ENCODE data around the gene MS4A5.
"Not testable (repeated sequence)": the region's sequence is repeated elsewhere in the genome, so short reads cannot be mapped to it uniquely, and the experiment has no call there.

MS4A5 gene

DNA sequence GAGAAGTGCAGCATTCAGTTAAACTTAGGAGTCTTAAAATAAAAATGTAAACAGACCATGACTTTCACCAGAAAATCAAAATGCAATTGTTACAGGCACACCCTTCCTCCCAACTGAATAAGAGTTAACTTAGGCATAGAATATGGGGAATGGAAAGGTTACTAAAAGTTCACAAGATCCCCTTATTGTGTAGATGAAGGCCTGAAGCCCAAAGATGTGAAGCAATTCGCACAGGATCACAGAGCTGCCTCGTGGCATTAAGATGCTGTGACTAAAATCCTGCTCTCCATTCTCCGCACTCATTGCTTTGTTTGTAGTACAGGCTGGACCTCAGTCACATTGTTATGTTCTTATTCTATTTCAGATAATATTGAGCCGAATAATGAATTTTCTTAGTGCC is 4.0 kb downstream of the MS4A5 start:
- H3K9ac ChIP-seq (ENCODE audit: low read length) = no peak overlapping the region
- no peaks in the 10 kb centered on the region for H3K9me3 ChIP-seq (ENCODE audit: insufficient read depth, low read depth, low read length)
- no peak overlapping the region for H2BK12ac ChIP-seq (ENCODE audit: low read length)
- H3K4me1 ChIP-seq (ENCODE audit: control insufficient read depth in 1 of 2, insufficient read depth in 2 of 2, low read length in 2 of 2) = no peaks in the 10 kb centered on the region
- no peak overlapping the region for H2AFZ ChIP-seq (ENCODE audit: insufficient read depth, low read length, poor library complexity)
- no peak overlapping the region for H2BK5ac ChIP-seq (ENCODE audit: low read depth, low read length, poor library complexity)
- no peak overlapping the region for H3K23ac ChIP-seq (ENCODE audit: low read length)
- no peak for DNase-seq
- H4K12ac ChIP-seq (ENCODE audit: low read depth, low read length) = no peak overlapping the region
- H3K4me2 ChIP-seq (ENCODE audit: low read length) = no peak overlapping the region
- H3K14ac ChIP-seq (ENCODE audit: low read length) = no peak overlapping the region
- H3K4ac ChIP-seq (ENCODE audit: low read depth, low read length) = no peak overlapping the region
- no peaks in the 10 kb centered on the region for H3K79me1 ChIP-seq (ENCODE audit: low read length)
- no peak overlapping the region for H4K91ac ChIP-seq (ENCODE audit: low read depth, low read length)
- H2BK120ac ChIP-seq (ENCODE audit: insufficient read depth, low read length, poor library complexity) = no peak overlapping the region
- H3K79me2 ChIP-seq (ENCODE audit: control insufficient read depth, insufficient read depth, low read length, poor library complexity) = no peaks in the 10 kb centered on the region
- no peak overlapping the region for H4K8ac ChIP-seq (ENCODE audit: low read depth, low read length)
- no CpG with 5 or more reads among the region's 4 CpGs for WGBS (ENCODE audit: extremely low coverage, insufficient coverage, insufficient read length)
- no peaks in the 10 kb centered on the region for H3K36me3 ChIP-seq (ENCODE audit: control insufficient read depth in 1 of 2, insufficient read depth in 2 of 2, low read length in 2 of 2)
- H3K27ac ChIP-seq (ENCODE audit: low read depth, low read length) = no peak overlapping the region
- H3K4me3 ChIP-seq (ENCODE audit: low read depth, low read length) = no peak overlapping the region
- no peak overlapping the region for H3K18ac ChIP-seq (ENCODE audit: low read length)
- H3K27me3 ChIP-seq (ENCODE audit: insufficient read depth, low read length) = no peaks in the 10 kb centered on the region
- H2AK5ac ChIP-seq (ENCODE audit: low read length) = no peak overlapping the region

DNA sequence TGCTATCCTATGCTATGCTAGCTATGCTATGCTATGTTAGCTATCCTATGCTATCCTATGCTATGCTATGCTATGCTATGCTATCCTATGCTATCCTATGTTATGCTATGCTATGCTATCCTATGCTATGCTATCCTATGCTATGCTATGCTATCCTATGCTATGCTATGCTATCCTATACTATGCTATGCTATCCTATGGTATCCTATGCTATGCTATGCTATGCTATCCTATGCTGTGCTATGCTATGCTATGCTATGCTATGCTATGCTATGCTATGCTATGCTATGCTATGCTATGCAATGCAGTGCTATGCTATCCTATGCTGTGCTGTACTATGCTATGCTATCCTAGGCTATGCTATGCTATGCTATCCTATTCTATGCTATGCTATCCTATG is 17.7 kb downstream of the MS4A5 start:
- Histone ChIP-seq H3K27me3 (ENCODE audit: insufficient read depth, low read length) (no peaks in the 10 kb centered on the region), H3K4ac (ENCODE audit: low read depth, low read length) (no peak overlapping the region), H2BK5ac (ENCODE audit: low read depth, low read length, poor library complexity) (no peak overlapping the region), H3K79me2 (ENCODE audit: control insufficient read depth, insufficient read depth, low read length, poor library complexity) (no peaks in the 10 kb centered on the region), H3K18ac (ENCODE audit: low read length) (no peak overlapping the region), H4K91ac (ENCODE audit: low read depth, low read length) (no peak overlapping the region), H3K79me1 (ENCODE audit: low read length) (no peaks in the 10 kb centered on the region), H3K4me1 (ENCODE audit: control insufficient read depth in 1 of 2, insufficient read depth in 2 of 2, low read length in 2 of 2) (no peaks in the 10 kb centered on the region), H3K4me3 (ENCODE audit: low read depth, low read length) (no peak overlapping the region), H2BK12ac (ENCODE audit: low read length) (no peak overlapping the region), H3K4me2 (ENCODE audit: low read length) (no peak overlapping the region), H2AK5ac (ENCODE audit: low read length) (no peak overlapping the region), H4K8ac (ENCODE audit: low read depth, low read length) (no peak overlapping the region), H2BK120ac (ENCODE audit: insufficient read depth, low read length, poor library complexity) (no peak overlapping the region), H4K12ac (ENCODE audit: low read depth, low read length) (no peak overlapping the region), H3K27ac (ENCODE audit: low read depth, low read length) (no peak overlapping the region), H2AFZ (ENCODE audit: insufficient read depth, low read length, poor library complexity) (no peak overlapping the region), H3K9me3 (ENCODE audit: insufficient read depth, low read depth, low read length) (no peaks in the 10 kb centered on the region), H3K14ac (ENCODE audit: low read length) (no peak overlapping the region), H3K36me3 (ENCODE audit: control insufficient read depth in 1 of 2, insufficient read depth in 2 of 2, low read length in 2 of 2) (no peaks in the 10 kb centered on the region), H3K23ac (ENCODE audit: low read length) (peak overlapping the region; percentile 98), H3K9ac (ENCODE audit: low read length) (no peak overlapping the region)
- DNase-seq = peak in 1 of 2 donors; percentile 34

DNA sequence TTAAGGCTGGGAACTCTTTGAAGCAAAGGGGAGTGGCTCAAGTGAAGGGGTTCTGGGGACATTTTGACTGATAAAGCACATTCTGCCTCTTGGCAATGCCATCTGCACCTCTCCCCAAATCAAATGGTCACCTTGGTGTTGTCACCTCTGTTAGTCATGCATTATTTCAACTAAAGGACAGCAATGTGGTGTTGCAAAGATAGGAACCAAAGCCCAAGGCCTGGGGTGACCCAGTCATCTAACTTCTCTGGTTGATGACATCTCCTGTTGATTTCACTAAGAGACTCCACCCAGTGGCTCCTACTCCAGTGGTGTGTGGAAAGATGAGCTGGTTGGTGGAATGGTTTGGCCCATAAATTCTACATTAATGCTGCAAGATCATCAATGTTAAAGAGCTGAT is 18.5 kb downstream of the MS4A5 start:
- Histone ChIP-seq H2AK5ac (ENCODE audit: low read length) (no peak overlapping the region), H3K36me3 (ENCODE audit: control insufficient read depth in 1 of 2, insufficient read depth in 2 of 2, low read length in 2 of 2) (no peaks in the 10 kb centered on the region), H3K4me3 (ENCODE audit: low read depth, low read length) (no peak overlapping the region), H2BK5ac (ENCODE audit: low read depth, low read length, poor library complexity) (no peak overlapping the region), H3K4me2 (ENCODE audit: low read length) (no peak overlapping the region), H4K8ac (ENCODE audit: low read depth, low read length) (no peak overlapping the region), H3K4me1 (ENCODE audit: control insufficient read depth in 1 of 2, insufficient read depth in 2 of 2, low read length in 2 of 2) (no peaks in the 10 kb centered on the region), H3K79me1 (ENCODE audit: low read length) (no peaks in the 10 kb centered on the region), H3K9ac (ENCODE audit: low read length) (no peak overlapping the region), H3K9me3 (ENCODE audit: insufficient read depth, low read depth, low read length) (no peaks in the 10 kb centered on the region), H3K18ac (ENCODE audit: low read length) (no peak overlapping the region), H2AFZ (ENCODE audit: insufficient read depth, low read length, poor library complexity) (no peak overlapping the region), H3K79me2 (ENCODE audit: control insufficient read depth, insufficient read depth, low read length, poor library complexity) (no peaks in the 10 kb centered on the region), H3K27ac (ENCODE audit: low read depth, low read length) (no peak overlapping the region), H2BK120ac (ENCODE audit: insufficient read depth, low read length, poor library complexity) (no peak overlapping the region), H3K23ac (ENCODE audit: low read length) (no peak overlapping the region), H3K27me3 (ENCODE audit: insufficient read depth, low read length) (no peaks in the 10 kb centered on the region), H3K14ac (ENCODE audit: low read length) (no peak overlapping the region), H3K4ac (ENCODE audit: low read depth, low read length) (no peak overlapping the region), H2BK12ac (ENCODE audit: low read length) (no peak overlapping the region), H4K91ac (ENCODE audit: low read depth, low read length) (no peak overlapping the region), H4K12ac (ENCODE audit: low read depth, low read length) (no peak overlapping the region)
- no peak for DNase-seq

DNA sequence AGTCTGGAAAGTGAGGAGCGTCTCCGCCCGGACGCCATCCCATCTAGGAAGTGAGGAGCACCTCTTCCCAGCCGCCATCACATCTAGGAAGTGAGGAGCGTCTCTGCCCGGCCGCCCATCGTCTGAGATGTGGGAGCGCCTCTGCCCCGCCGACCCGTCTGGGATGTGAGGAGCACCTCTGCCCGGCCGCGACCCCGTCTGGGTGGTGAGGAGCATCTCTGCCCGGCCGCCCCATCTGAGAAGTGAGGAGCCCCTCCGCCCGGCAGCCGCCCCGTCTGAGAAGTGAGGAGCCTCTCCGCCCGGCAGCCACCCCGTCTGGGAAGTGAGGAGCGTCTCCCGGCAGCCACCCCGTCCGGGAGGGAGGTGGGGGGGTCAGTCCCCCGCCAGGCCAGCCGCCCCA is 21.8 kb downstream of the MS4A5 start:
- H3K4me1 ChIP-seq (ENCODE audit: control insufficient read depth in 1 of 2, insufficient read depth in 2 of 2, low read length in 2 of 2); DNase-seq; H3K9ac ChIP-seq (ENCODE audit: low read length); H3K79me2 ChIP-seq (ENCODE audit: control insufficient read depth, insufficient read depth, low read length, poor library complexity); H3K14ac ChIP-seq (ENCODE audit: low read length); H3K27me3 ChIP-seq (ENCODE audit: insufficient read depth, low read length); H3K9me3 ChIP-seq (ENCODE audit: insufficient read depth, low read depth, low read length); H2BK120ac ChIP-seq (ENCODE audit: insufficient read depth, low read length, poor library complexity); H3K18ac ChIP-seq (ENCODE audit: low read length); H3K27ac ChIP-seq (ENCODE audit: low read depth, low read length); H3K4me3 ChIP-seq (ENCODE audit: low read depth, low read length); H2AFZ ChIP-seq (ENCODE audit: insufficient read depth, low read length, poor library complexity); H4K12ac ChIP-seq (ENCODE audit: low read depth, low read length); H4K91ac ChIP-seq (ENCODE audit: low read depth, low read length); H3K36me3 ChIP-seq (ENCODE audit: control insufficient read depth in 1 of 2, insufficient read depth in 2 of 2, low read length in 2 of 2); H2AK5ac ChIP-seq (ENCODE audit: low read length); H3K79me1 ChIP-seq (ENCODE audit: low read length); H2BK12ac ChIP-seq (ENCODE audit: low read length); H3K4me2 ChIP-seq (ENCODE audit: low read length); H2BK5ac ChIP-seq (ENCODE audit: low read depth, low read length, poor library complexity); H4K8ac ChIP-seq (ENCODE audit: low read depth, low read length); H3K23ac ChIP-seq (ENCODE audit: low read length); H3K4ac ChIP-seq (ENCODE audit: low read depth, low read length): not testable (repeated sequence)
- no CpG with 5 or more reads among the region's 32 CpGs for WGBS (ENCODE audit: extremely low coverage, insufficient coverage, insufficient read length)

DNA sequence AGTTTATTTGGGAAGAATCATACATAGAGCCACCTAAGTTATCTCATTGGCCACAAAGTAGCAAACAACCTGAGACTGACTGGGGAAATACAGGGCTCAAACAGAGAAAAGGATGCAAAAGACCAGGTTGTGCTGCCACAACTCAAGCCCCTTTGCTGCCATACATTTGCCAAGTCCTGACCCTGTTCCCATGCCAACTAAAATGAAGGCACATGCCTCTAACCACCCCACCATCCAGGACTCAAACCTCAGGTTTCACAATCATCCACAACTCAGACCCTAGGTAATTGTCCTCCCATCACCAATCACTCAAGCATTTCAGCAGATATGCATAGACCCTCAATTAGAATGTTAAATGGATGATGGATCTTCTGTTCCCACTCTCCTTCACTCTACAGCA is 24.8 kb downstream of the MS4A5 start:
- H3K18ac ChIP-seq (ENCODE audit: low read length) = no peak overlapping the region
- no peak overlapping the region for H3K9ac ChIP-seq (ENCODE audit: low read length)
- H3K4ac ChIP-seq (ENCODE audit: low read depth, low read length) = no peak overlapping the region
- no peak overlapping the region for H3K23ac ChIP-seq (ENCODE audit: low read length)
- no peak overlapping the region for H2BK120ac ChIP-seq (ENCODE audit: insufficient read depth, low read length, poor library complexity)
- H2AK5ac ChIP-seq (ENCODE audit: low read length) = no peak overlapping the region
- no peaks in the 10 kb centered on the region for H3K4me1 ChIP-seq (ENCODE audit: control insufficient read depth in 1 of 2, insufficient read depth in 2 of 2, low read length in 2 of 2)
- H3K4me2 ChIP-seq (ENCODE audit: low read length) = no peak overlapping the region
- H3K79me1 ChIP-seq (ENCODE audit: low read length) = no peaks in the 10 kb centered on the region
- no peak overlapping the region for H4K8ac ChIP-seq (ENCODE audit: low read depth, low read length)
- no peak overlapping the region for H2BK5ac ChIP-seq (ENCODE audit: low read depth, low read length, poor library complexity)
- no peak overlapping the region for H4K12ac ChIP-seq (ENCODE audit: low read depth, low read length)
- no peak overlapping the region for H4K91ac ChIP-seq (ENCODE audit: low read depth, low read length)
- H3K27me3 ChIP-seq (ENCODE audit: insufficient read depth, low read length) = no peaks in the 10 kb centered on the region
- H2BK12ac ChIP-seq (ENCODE audit: low read length) = no peak overlapping the region
- no peak overlapping the region for H2AFZ ChIP-seq (ENCODE audit: insufficient read depth, low read length, poor library complexity)
- no peak for DNase-seq
- H3K27ac ChIP-seq (ENCODE audit: low read depth, low read length) = no peak overlapping the region
- no peaks in the 10 kb centered on the region for H3K36me3 ChIP-seq (ENCODE audit: control insufficient read depth in 1 of 2, insufficient read depth in 2 of 2, low read length in 2 of 2)
- no peaks in the 10 kb centered on the region for H3K9me3 ChIP-seq (ENCODE audit: insufficient read depth, low read depth, low read length)
- H3K79me2 ChIP-seq (ENCODE audit: control insufficient read depth, insufficient read depth, low read length, poor library complexity) = no peaks in the 10 kb centered on the region
- H3K4me3 ChIP-seq (ENCODE audit: low read depth, low read length) = no peak overlapping the region
- no peak overlapping the region for H3K14ac ChIP-seq (ENCODE audit: low read length)

Data from trophoblast cell (in vitro differentiated cells and primary cell).